ENCODE measurements around the gene BTG4.

DNA sequence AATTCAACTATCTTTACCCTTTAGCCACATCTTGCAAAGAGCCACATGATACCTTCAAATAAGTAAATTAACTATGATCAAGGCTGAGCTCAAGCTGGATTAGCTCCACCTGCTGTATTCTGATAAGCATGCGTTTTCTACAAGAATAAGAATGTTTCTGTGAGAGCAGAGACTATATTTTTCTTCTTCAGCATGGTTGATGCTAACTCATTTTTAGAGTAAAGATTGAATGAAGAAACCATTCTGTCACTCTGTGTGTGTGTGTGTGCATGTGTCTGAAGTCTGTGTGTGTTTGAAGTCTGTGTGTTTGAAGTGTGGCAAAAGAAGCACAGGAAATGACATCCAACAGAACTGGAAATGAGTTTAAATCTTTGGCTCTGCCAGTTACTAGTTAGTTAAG is 16.4 kb upstream of the BTG4 start:
- TF ChIP-seq, protein P1, sequence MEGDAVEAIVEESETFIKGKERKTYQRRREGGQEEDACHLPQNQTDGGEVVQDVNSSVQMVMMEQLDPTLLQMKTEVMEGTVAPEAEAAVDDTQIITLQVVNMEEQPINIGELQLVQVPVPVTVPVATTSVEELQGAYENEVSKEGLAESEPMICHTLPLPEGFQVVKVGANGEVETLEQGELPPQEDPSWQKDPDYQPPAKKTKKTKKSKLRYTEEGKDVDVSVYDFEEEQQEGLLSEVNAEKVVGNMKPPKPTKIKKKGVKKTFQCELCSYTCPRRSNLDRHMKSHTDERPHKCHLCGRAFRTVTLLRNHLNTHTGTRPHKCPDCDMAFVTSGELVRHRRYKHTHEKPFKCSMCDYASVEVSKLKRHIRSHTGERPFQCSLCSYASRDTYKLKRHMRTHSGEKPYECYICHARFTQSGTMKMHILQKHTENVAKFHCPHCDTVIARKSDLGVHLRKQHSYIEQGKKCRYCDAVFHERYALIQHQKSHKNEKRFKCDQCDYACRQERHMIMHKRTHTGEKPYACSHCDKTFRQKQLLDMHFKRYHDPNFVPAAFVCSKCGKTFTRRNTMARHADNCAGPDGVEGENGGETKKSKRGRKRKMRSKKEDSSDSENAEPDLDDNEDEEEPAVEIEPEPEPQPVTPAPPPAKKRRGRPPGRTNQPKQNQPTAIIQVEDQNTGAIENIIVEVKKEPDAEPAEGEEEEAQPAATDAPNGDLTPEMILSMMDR (IDR thresholded peaks at IDR 0.05): no peak
- no peak for TF ChIP-seq POLR2A (IDR thresholded peaks at IDR 0.05)
